Brain microvascular endothelial cell (primary cell): ENCODE results near the gene FGGY.
"Not testable (repeated sequence)": the region's sequence is repeated elsewhere in the genome, so short reads cannot be mapped to it uniquely, and the experiment has no call there.

Experiments used
- DNase-seq: peaks from one replicate; pipeline ENCODE4 v3.0.0-alpha.2; 2020
- H3K27ac ChIP-seq: fragments of 250-450 bp; sonication (Bioruptor Pico); 2 replicates; pipeline ENCODE4 v1.5.1; 2020; ENCODE audit warnings: mild to moderate bottlenecking, moderate library complexity
- H3K27me3 ChIP-seq: fragments of 250-450 bp; sonication (Bioruptor Pico); replicated peaks from 2 replicates; pipeline ENCODE4 v1.5.1; 2020; ENCODE audit warnings: mild to moderate bottlenecking
- H3K36me3 ChIP-seq: fragments of 250-450 bp; sonication (Bioruptor Pico); replicated peaks from 2 replicates; pipeline ENCODE4 v1.5.1; 2020; ENCODE audit warnings: mild to moderate bottlenecking
- H3K4me3 ChIP-seq: 2 replicates; pipeline ENCODE4 v1.5.1; 2011; ENCODE audit warnings: low read depth, mild to moderate bottlenecking, control low read depth, low read length, moderate library complexity
- in situ Hi-C: cut with HindIII; loops from 2 replicates; pipeline ENCODE4 v1.10.0; 2017; ENCODE audit warnings: low sequenced_read_pairs, low pct_ligation_motif_present
- TF ChIP-seq, protein P1 (sequence below): IDR thresholded peaks from 2 replicates; pipeline ENCODE4 v1.5.1; 2011; ENCODE audit warnings: low read depth, mild to moderate bottlenecking, moderate library complexity, low read length, control low read depth, inconsistent platforms; ENCODE audit errors: missing control alignments

Gene FGGY

DNA sequence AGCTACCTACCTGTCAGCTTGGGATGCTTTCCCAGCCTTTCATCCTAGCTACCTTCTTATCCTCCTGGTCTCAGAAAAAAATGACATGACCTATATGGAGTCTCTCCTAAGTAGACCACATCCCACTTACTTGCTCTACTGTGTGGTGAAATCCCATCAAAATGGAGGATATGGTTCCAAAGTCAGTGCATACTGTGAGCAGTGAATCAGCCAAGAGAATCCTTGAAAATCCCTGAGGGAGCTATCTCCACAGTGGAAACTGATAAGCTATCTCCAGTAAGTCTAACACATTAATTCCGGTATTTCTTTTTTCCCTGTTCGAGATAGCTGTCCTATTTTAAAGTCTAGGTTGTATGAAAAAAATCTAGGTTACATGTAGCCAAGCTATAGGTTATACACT, 189.7 kb downstream of the FGGY start:
- DNase-seq, result no peak
- TF ChIP-seq, protein P1, sequence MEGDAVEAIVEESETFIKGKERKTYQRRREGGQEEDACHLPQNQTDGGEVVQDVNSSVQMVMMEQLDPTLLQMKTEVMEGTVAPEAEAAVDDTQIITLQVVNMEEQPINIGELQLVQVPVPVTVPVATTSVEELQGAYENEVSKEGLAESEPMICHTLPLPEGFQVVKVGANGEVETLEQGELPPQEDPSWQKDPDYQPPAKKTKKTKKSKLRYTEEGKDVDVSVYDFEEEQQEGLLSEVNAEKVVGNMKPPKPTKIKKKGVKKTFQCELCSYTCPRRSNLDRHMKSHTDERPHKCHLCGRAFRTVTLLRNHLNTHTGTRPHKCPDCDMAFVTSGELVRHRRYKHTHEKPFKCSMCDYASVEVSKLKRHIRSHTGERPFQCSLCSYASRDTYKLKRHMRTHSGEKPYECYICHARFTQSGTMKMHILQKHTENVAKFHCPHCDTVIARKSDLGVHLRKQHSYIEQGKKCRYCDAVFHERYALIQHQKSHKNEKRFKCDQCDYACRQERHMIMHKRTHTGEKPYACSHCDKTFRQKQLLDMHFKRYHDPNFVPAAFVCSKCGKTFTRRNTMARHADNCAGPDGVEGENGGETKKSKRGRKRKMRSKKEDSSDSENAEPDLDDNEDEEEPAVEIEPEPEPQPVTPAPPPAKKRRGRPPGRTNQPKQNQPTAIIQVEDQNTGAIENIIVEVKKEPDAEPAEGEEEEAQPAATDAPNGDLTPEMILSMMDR, result no peak
- in situ Hi-C loops, result no loop called here
- H3K36me3 ChIP-seq, result no peaks in the 10 kb centered on the region
- H3K27ac ChIP-seq, result peak overlapping the region; percentile 30
- no peaks in the 10 kb centered on the region for H3K27me3 ChIP-seq
- no peak overlapping the region for H3K4me3 ChIP-seq

DNA sequence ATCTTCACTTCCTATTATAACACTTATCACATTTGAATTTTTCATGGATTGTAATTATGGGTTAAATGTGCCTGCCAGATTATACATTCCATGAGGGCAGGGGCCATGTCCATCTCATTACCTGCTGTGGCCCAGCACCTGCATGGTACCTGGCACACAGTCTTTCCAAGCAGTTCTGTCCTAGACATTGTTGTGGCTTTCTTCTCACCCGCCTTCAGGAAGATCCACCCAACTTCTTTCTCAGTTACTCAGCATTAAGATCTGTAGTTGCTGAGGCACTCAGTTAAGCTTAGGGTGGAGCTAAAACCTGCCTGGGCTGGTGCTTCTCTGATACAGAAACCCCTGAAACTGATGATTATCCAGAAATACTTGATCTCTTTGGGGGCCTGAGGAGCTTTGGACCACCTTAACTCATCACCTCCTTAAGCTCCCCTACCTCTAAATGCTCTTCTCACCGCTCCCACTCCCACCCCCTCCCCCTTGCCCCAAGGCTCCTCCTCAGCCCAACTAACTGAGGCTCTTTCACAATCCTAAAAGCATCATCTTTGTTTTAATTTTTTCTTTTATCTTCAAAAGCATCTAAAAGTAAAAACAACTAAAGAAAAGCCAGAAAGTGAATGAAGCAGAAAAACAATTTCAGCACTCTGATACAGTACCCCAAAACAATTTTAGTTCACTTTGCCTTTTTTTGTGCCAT, 190.6 kb downstream of the FGGY start:
- no peaks in the 10 kb centered on the region for H3K27me3 ChIP-seq
- no peak overlapping the region for H3K4me3 ChIP-seq
- in situ Hi-C loops, result no loop called here
- peak; percentile 42 for DNase-seq
- peak overlapping the region; percentile 30 for H3K27ac ChIP-seq
- no peaks in the 10 kb centered on the region for H3K36me3 ChIP-seq
- TF ChIP-seq, protein P1, result no peak

DNA sequence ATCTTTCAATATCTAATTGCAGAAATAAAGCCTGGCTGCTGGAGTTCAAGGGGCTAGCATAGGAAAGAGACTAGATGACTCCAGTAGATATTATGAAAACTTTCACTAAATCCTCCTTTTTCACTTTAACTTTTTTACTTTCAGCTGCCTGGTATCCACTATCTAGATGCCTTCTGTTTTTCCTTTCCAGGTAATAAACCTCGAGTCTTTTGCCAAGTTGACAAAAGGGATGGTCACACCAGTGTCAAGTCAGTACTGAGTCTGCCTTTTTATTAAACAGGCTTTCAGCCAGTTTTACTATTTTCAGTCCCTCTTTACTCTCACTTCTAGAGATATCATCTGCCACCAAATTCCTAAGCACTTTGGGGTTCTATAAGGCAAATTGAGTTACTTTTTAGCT, 195.6 kb downstream of the FGGY start:
- H3K27me3 ChIP-seq, result no peaks in the 10 kb centered on the region
- H3K27ac ChIP-seq, result no peak overlapping the region
- TF ChIP-seq, protein P1, result no peak
- no peaks in the 10 kb centered on the region for H3K36me3 ChIP-seq
- in situ Hi-C loops, result no loop called here
- H3K4me3 ChIP-seq, result no peak overlapping the region
- DNase-seq, result no peak

DNA sequence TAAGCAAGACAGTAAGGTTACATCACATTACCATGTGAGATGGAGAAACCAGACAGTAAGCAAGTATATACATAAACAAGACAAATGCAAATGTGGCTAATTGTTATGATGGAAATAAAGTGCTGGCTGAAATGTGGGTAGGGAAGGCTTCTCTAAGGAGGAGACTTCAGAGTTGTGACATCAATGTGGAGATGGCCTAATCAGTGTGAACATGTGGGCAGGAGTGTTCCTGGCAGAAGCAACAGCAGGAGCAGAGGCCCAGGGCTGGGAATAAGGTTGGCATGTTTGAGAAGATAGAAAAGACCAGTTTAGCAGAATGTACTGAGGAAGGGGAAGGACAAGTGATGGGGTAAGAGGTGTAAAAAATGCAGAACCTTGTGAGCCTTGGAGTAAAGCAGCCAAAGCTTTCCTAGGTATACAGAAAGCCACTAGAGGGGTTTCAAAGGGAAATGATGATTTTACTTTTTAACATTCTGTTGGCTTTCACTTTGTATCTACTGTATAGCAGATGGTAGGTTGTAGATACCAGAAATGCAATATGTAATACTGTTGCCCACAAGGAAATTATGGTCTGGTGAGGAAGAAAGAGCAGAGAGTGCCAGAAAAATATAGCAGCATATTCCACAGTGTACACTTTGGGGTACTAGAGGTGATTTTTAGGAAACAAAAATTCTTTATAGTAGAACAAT, 197.4 kb downstream of the FGGY start:
- no peak for DNase-seq
- Histone ChIP-seq H3K27me3 (no peaks in the 10 kb centered on the region), H3K36me3 (no peaks in the 10 kb centered on the region), H3K27ac (no peak overlapping the region), H3K4me3 (no peak overlapping the region)
- in situ Hi-C loops, result no loop called here
- TF ChIP-seq, protein P1, result no peak

DNA sequence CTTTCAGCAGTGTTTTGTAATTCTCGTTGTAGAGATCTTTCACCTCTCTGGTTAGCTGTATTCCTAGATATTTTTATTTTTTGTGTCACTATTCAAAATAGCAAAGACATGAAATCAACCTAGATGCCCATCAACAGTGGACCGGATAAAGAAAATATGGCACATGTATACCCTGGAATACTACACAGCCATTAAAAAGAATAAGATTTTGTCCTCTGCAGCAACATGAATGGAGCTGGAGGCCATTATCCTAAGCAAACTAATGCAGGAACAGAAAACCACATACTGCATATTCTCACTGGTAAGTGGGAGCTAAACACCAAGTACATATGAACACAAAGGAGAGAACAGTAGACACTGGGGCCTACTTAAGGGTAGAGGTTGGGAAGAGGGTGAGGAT, 199.3 kb downstream of the FGGY start:
- H3K36me3 ChIP-seq, in situ Hi-C loops, H3K27me3 ChIP-seq, DNase-seq, H3K4me3 ChIP-seq, H3K27ac ChIP-seq: not testable (repeated sequence)

DNA sequence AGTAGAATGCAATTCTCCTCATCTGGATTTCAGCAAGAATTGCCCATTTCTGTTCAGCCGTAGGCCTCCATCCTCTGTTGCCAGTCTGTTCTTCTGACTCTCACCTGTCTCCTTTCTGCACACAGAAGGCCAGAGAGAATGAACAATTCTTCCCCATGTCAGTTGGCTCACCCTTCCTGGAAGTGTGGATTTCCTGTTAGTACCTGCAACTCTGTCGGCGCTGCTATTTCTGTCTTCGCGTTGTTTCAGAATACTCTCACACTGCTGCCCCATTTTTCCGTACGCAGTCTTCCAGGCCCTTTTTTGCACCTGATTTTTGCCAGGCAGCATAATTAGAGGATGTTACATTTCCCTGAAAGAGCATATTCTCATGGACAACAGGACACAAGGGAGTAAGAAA, 200.7 kb downstream of the FGGY start:
- no peak overlapping the region for H3K27ac ChIP-seq
- DNase-seq, result no peak
- TF ChIP-seq, protein P1, result no peak
- no peaks in the 10 kb centered on the region for H3K27me3 ChIP-seq
- no peak overlapping the region for H3K4me3 ChIP-seq
- H3K36me3 ChIP-seq, result no peaks in the 10 kb centered on the region
- in situ Hi-C loops, result no loop called here
